CD8-positive, alpha-beta memory T cell (primary cell): ENCODE measurements around the gene EMILIN2. TPM values are rescaled to one million over a fixed set of nuclear protein-coding genes. Genes with fewer than 3 reads are reported as not detected.

Source experiments
- polyA plus RNA-seq: library from polyadenylated mRNA; unstranded; fragments of 300-500 nt; fragmentation: Illumina TruSeq; gene quantifications from one replicate; pipeline ENCODE4 v1.2.3, GENCODE V29; 2021
- total RNA-seq, 2 experiments: library from RNA; stranded (reverse); gene quantifications; one replicate each; pipeline ENCODE4 v1.2.3, GENCODE V29; 2021

The EMILIN2 gene
- total and polyA plus RNA-seq, 3 experiments from 2014 or later: 4.5 to 27.8 (median 22.7) TPM

Other genes with a start within 250 kb of the EMILIN2 start
- gene SMCHD1, start 191.3 kb upstream of the EMILIN2 start, total RNA-seq: 10 to 100 TPM; 89.5 to 93.7 TPM
- 42.9 TPM for gene SMCHD1, start 191.3 kb upstream of the EMILIN2 start, polyA plus RNA-seq
- gene LPIN2, start 166.1 kb downstream of the EMILIN2 start, total RNA-seq: 10 to 100 TPM; 82.9 to 83.2 TPM
- 68.6 TPM for gene LPIN2, start 166.1 kb downstream of the EMILIN2 start, polyA plus RNA-seq